Measurements from ENCODE around the gene BEGAIN. TPM values are rescaled to one million over a fixed set of nuclear protein-coding genes. Genes with fewer than 3 reads are reported as not detected.

Gene BEGAIN
- total and polyA plus RNA-seq, 8 donors = 1.2 to 3.6 (median 2.0) TPM

- Histone ChIP-seq H3K9me3 (peaks cover 0 to 2% of the 10 kb centered on the region in 2 donors), H3K36me3 (no peaks in the 10 kb centered on the region), H3K4me3 (no peak overlapping the region), H3K27me3 (no peaks in the 10 kb centered on the region), H3K27ac (no peak overlapping the region), H3K4me1 (no peaks in the 10 kb centered on the region)
- intact Hi-C loops (cut with DNase I) = no loop called here
- ATAC-seq = no peak
- TF ChIP-seq, protein P1, sequence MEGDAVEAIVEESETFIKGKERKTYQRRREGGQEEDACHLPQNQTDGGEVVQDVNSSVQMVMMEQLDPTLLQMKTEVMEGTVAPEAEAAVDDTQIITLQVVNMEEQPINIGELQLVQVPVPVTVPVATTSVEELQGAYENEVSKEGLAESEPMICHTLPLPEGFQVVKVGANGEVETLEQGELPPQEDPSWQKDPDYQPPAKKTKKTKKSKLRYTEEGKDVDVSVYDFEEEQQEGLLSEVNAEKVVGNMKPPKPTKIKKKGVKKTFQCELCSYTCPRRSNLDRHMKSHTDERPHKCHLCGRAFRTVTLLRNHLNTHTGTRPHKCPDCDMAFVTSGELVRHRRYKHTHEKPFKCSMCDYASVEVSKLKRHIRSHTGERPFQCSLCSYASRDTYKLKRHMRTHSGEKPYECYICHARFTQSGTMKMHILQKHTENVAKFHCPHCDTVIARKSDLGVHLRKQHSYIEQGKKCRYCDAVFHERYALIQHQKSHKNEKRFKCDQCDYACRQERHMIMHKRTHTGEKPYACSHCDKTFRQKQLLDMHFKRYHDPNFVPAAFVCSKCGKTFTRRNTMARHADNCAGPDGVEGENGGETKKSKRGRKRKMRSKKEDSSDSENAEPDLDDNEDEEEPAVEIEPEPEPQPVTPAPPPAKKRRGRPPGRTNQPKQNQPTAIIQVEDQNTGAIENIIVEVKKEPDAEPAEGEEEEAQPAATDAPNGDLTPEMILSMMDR (IDR thresholded peaks at IDR 0.05) = no peak
- no peak for DNase-seq
Observed at GRCh38 chr14:100494645-100495044, 92.6 kb downstream of the BEGAIN start.

GRCh38 chr14:100490252-100490651, 97.0 kb downstream of the BEGAIN start:
- no peak for DNase-seq
- H3K36me3 ChIP-seq = peaks cover 0 to under 1% of the 10 kb centered on the region in 2 donors
- H3K4me3 ChIP-seq = no peak overlapping the region
- H3K4me1 ChIP-seq = no peaks in the 10 kb centered on the region
- no peaks in the 10 kb centered on the region for H3K27me3 ChIP-seq
- TF ChIP-seq, protein P1 (IDR thresholded peaks at IDR 0.05) = no peak
- no peak overlapping the region for H3K27ac ChIP-seq
- intact Hi-C loops (cut with DNase I) = no loop called here
- ATAC-seq = no peak
- H3K9me3 ChIP-seq = no peaks in the 10 kb centered on the region

DNA sequence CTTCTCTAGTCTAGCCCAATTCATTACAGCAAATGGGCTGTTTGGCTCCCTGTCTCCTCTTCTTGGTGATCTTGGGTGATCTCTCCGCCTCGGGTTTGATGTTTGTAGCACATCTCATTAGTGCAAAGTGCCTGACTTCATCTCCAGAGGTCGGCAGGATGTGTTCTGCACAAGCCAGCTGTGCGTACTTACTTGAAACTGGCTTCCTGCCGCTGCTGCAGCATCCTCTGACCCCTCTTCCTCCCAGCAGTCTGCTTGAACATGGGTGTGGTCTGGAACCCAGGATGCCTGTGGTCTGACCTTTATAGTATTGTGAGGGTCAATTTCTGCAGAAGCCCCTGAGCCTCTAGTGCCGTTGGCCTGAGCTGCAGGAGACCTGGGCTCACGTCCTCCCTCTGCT, 99.2 kb downstream of the BEGAIN start:
- H3K4me1 ChIP-seq = no peaks in the 10 kb centered on the region
- no peak overlapping the region for H3K4me3 ChIP-seq
- ATAC-seq (no peak), DNase-seq (no peak)
- TF ChIP-seq, protein P1 (IDR thresholded peaks at IDR 0.05) = no peak
- intact Hi-C loops (cut with DNase I) = no loop called here
- H3K36me3 ChIP-seq = peaks cover 0 to 8% of the 10 kb centered on the region in 2 donors
- no peak overlapping the region for H3K27ac ChIP-seq
- no peaks in the 10 kb centered on the region for H3K27me3 ChIP-seq
- no peaks in the 10 kb centered on the region for H3K9me3 ChIP-seq

GRCh38 chr14:100487304-100487703, 99.9 kb downstream of the BEGAIN start:
- H3K36me3 ChIP-seq = peaks cover 0 to 8% of the 10 kb centered on the region in 2 donors
- H3K27ac ChIP-seq = no peak overlapping the region
- H3K27me3 ChIP-seq = no peaks in the 10 kb centered on the region
- DNase-seq (no peak), ATAC-seq (no peak)
- no peaks in the 10 kb centered on the region for H3K9me3 ChIP-seq
- no peak overlapping the region for H3K4me3 ChIP-seq
- intact Hi-C loops (cut with DNase I) = no loop called here
- H3K4me1 ChIP-seq = no peaks in the 10 kb centered on the region
- TF ChIP-seq, protein P1 (IDR thresholded peaks at IDR 0.05) = no peak

Other genes with a start within 250 kb of the BEGAIN start
- gene WDR25, start 210.9 kb downstream of the BEGAIN start, total RNA-seq = 10 to 100 TPM in 1 of 2 donors, 1 to 10 TPM in 1; 8.4 to 12.1 TPM
- 10 to 100 TPM in 4 of 6 donors, 1 to 10 TPM in 2; 9.2 to 11.5 (median 10.5) TPM for gene WDR25, start 210.9 kb downstream of the BEGAIN start, polyA plus RNA-seq (ENCODE audit: insufficient read length in 6 of 6)
- under 1 TPM in 1 of 2 donors, not detected in 1; 0.26 TPM for gene DLK1, start 139.5 kb upstream of the BEGAIN start, total RNA-seq
- 1 to 10 TPM in 5 of 6 donors, under 1 TPM in 1; 0.25 to 1.7 (median 1.6) TPM for gene DLK1, start 139.5 kb upstream of the BEGAIN start, polyA plus RNA-seq (ENCODE audit: insufficient read length in 6 of 6)
- 10 to 100 TPM; 15.9 to 47.1 TPM for gene MEG3, start 238.7 kb upstream of the BEGAIN start, total RNA-seq
- 100 to 1,000 TPM; 300 to 398 (median 350) TPM for gene MEG3, start 238.7 kb upstream of the BEGAIN start, polyA plus RNA-seq (ENCODE audit: insufficient read length in 6 of 6)

Data from left lung (tissue), 10 donors.